Endothelial cell of hepatic sinusoid (primary cell): ENCODE results near the gene PRR11.
"Not testable (repeated sequence)": the region's sequence is repeated elsewhere in the genome, so short reads cannot be mapped to it uniquely, and the experiment has no call there.

Experiments
- in situ Hi-C: cut with HindIII; loops from 2 replicates; pipeline ENCODE4 v1.10.0; 2017; ENCODE audit warnings: low sequenced_read_pairs

Gene PRR11

DNA sequence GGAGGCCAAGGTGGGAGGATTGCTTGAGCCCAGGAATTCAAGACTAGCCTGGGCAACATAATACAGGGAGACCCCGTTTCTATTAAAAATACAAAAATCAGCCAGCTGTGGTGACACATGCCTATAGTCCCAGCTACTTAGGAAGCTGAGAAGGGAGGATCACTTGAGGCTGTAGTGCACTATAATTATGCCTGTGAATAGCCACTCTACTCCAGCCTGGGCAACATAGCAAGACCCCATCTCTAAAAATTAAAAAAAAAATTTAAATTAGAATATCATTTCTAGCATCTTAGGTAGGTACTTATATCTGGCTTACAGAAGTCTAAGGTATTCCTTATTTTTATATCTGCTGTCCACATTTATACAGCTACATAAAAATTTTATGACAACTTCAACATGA, 46.8 kb downstream of the PRR11 start:
- in situ Hi-C loops = no loop called here

DNA sequence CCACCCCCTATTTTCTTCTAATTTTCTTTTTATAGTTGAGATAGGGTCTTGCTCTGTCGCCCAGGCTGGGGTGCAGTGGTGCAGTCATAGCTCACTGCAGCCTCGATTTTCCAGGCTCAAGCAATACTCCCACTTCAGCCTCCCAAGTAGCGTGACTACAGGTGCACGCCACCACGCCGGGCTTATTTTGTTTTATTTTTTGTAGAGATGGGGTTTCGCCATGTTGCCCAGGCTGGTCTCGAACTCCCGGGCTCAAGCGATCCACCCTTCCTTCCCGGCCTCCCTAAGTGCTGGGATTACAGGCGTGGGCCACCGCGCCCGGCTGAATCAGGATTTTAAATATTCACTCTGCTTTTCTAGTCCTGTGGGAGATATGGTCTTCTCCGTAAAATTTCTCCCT, 63.8 kb downstream of the PRR11 start:
- in situ Hi-C loops = no loop called here

DNA sequence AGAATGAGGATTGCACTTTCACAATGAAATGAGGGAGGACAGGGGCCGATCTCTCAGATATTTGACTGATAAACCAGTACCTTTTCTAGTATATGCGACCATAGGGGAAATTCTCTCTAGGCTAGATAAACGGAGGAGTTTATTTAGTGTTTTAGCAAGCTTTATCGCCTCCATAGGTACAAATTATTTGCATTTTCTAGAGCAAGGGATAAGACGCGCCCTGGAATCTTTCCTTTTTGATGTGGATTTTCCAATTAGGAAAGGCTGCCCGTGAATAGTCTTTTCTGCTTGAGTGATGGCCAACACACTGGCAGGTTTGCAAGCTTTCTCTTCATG, 64.4 kb downstream of the PRR11 start:
- in situ Hi-C loops = no loop called here

DNA sequence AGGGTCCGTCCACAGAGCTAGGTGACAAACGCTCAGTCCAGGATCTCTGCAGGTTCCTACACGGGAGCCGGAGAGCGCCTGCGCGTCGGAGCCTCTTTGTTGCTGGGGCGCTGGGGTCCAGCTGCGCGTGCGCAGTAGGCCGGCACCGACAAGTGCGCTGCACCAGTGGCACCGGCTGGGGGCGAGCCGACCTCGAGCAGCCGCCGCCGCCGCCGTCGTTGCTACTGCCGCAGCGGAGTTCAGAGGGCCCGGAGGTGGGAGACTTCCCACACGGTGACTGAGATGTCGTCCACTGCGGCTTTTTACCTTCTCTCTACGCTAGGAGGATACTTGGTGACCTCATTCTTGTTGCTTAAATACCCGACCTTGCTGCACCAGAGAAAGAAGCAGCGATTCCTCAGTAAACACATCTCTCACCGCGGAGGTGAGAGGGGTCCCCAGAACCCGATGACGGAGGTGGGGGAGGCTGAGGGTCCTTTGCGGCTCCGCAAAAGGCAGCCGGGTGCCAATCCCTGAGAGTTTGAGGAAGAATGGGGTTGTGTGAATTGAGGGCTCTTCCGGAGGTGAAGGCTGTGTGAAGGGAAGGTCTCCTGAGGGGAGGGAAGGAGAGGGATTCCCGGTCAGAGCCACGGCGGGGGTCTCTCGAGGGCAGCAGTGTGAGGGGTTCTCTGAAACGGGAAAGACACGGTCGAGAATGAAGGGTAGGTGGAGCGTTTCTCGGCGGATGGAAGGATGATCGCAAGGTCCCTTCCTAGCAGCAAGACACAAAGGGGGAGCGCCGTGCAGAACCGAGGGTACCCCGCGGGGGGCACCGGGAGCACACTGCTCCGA, 65.0 kb downstream of the PRR11 start, which contains the start of gene GDPD1:
Gene GDPD1, plus strand, starts transcription at position 184 of the 831 bp plus-strand sequence. Its CDS starts 99 bp downstream, at position 283.
- in situ Hi-C loops = no loop called here

DNA sequence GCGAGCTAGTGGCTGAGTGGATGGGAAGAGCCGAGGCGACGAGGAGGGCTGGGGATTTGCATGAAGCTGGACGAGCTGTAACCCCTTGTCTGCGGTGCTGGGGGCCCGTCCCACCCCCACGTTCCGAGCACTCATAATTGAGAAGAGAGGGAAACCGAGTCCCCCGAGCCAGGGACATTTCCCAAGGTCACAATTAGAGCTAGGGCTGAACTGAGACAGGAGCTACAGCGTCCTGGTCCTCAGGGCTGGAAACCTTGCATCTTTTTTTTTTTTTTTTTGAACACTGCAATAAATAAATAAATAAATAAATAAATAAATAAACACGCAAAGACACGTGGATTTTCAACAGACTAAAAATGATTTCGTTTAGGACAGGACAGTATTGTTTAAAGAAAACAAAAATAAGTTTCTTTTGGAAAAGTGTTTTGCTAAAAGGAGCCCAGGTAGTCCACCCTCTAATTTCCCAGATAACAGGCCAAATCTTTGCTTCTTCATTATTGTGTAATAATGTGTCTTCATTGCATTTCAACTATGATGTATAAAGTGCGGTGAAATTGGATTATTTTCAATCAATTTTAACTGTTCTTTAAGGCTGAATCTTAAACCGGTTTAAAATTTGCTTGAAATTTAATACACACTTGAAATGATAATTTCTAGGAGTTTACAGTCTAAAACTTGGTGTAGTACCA, 65.8 kb downstream of the PRR11 start:
- in situ Hi-C loops = no loop called here

DNA sequence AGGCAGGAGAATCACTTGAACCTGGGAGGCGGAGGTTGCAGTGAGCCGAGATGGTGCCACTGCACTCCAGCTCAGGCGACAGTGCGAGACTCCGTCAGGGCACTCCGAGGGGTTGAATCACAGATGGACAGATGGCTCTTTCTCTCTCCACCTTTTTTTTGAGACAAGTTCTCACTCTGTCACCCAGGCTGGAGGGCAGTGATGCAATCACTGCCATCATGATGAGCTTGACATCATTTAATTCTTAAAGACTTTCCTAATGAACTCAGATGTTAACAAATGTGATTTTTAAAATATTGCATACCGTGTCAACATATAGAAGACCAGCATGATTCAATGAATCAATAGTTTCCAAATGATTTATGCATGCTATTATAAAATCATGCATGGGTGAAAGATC, 68.3 kb downstream of the PRR11 start:
- in situ Hi-C loops = no loop called here

DNA sequence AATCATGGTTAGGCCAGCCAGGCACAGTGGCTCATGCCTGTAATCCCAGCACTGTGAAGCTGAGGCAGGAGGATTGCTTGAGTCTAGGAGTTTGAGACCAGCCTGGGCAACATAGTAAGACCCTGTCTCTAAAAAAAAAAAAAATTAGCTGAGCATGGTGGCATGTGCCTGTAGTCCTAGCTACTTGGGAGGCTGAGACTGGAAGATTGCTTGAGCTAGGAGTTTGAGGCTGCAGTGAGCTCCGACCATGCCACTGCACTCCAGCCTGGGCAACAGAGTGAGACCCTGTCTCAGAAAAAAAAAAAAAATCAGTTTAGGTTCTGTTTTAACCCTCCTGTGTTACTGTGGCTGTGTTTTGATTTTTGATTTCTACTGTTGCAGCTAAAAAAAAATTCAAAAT, 73.0 kb downstream of the PRR11 start:
- in situ Hi-C loops = not testable (repeated sequence)

DNA sequence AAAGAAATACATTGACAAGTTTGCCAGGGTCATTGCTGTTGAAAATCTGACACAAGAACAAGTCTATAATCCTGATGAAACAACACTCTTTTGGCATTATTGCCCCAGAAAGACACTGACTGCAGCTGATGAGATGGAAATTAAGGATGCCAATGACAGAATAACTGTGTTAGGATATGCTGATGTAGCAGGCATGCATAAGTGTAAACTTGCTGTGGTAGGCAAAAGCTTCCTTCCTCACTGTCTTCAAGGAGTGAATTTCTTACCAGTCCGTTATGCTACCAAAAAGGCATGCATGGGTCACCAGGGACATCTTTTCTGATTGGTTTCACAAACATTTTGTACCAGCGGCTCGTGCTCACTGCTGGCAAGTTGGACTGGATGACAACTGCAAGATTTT, 75.2 kb downstream of the PRR11 start:
- in situ Hi-C loops = no loop called here

DNA sequence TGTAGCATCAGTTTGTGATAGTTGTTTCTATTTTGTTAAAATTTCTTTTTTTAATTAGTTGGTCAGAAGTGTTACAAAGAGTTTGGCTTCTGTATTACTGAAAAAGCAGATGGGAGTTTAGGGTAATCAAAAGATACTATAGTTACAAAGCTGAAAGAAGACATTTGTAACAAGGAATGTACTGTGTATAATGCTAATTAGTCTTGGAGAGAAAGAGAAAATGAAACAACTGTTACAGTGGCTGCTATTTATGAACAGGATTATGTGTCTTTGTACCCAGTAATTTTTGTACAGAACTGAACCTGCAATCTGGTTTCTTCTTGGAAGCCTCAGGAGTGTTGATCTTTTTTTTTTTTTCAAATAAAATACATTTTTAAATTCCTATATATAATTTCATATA, 79.1 kb downstream of the PRR11 start:
- in situ Hi-C loops = no loop called here

DNA sequence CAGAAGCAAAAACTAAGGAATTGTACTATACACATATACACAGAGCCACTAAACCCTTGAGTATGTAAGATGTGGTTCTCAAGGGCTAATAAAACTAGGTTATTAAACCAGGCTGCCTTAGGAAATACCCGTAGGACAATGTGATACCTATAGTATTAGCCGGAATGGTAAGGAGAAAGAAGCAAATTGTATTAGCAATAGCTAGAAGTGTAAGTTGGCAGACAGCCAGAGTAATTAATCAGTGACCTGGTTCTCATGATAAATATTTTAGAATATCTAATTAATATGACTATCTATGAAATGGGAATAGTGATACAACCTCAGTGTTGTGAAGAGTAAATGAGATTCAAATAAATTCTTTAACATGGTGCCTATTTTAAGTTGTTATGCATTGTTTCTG, 83.4 kb downstream of the PRR11 start:
- in situ Hi-C loops = no loop called here

DNA sequence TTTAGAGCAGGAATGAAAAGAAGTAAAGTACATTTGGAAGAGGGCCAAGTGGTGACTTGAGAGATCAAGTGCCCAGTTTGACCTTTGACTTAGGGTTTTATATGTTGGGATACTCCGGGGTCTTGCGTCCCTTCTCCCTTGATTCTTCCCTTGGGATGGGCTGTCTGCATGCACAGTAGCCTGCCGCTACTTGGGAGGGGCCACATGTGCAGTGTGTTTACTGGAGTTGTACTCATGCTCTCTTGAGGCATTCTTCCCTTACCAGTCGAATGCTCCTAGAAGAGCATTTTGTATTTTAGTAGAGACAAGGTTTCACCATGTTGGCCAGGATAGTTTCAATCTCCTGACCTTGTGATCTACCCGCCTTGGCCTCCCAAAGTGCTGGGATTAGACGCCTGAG, 88.5 kb downstream of the PRR11 start:
- in situ Hi-C loops = no loop called here
